GM19025 (cell line): ENCODE data around the gene ZKSCAN7.
"Not testable (repeated sequence)": the region's sequence is repeated elsewhere in the genome, so short reads cannot be mapped to it uniquely, and the experiment has no call there.

Experiments used
- ATAC-seq: cut with Tn5 transposase; IDR thresholded peaks from one replicate; pipeline ENCODE4 v1.9.1; 2021; ENCODE audit warnings: mild to moderate bottlenecking, low read depth, moderate library complexity; ENCODE audit not compliant: unreplicated experiment

ZKSCAN7 gene

GRCh38 chr3:44554626-44555592 is at the start of gene ZKSCAN7:
Gene ZKSCAN7 (plus strand): TSS chr3:44555193. CDS start chr3:44557048, 1,855 bp downstream.
- ATAC-seq: peak; percentile 64

DNA sequence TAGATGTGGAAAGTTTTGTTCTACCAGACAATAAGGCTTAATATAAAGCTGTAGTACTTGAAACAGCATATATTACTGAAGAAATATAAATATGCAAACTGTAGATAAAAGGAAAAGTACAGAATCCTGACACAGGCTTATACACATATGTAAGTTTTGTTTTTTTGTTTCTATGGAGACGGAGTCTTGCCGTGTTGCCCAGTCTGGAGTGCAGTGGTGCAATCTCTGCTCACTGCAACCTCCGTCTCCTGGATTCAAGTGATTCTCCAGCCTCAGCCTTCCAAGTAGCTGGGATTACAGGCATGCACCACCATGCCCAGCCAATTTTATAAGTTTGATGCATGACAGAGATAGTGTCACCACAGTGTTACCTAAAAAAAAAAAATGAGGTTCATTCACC is 48.4 kb upstream of the ZKSCAN7 start:
- no peak for ATAC-seq

DNA sequence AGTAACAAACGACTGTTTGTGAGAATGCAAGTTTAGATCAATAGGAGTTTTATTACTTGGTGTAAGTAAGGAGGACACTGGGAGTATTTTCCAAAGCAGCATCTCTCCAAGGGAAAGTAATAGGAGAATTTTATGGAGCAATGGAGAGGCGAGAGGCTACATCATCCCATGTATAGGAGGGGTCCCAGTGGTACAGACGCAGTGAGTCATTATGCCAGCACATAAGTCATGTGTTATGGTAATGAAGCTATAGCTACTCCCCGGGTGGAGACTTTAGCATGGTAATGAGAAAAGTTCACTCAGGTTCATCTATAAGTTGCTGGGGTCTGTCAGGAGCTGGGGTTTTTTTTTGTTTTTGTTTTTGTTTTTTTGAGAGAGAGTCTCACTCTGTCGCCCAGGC is 48.0 kb upstream of the ZKSCAN7 start:
- no peak for ATAC-seq

DNA sequence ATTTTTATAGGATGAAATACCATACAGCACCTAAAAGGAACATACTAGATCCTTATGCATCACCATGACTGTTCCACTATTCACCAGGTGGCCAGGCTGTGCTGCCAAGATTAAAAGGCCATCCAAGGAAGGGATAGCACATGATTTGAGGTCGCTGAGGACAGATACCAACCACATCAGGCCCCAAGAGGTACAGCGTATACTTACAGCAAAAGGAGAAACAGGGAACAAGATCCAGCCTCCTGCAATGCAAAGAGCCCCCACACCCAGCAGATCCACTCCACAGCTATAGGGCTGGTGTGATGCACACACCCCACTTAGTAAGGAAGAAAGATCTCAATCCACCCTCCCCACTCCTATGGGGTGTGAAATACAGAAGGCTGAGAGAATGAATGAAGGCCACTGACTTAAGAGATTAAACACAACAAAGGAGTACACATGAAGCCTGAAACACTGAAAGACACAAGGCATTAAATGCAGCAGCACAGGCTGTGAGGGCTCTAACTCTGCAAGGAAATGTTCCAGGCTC is 45.5 kb upstream of the ZKSCAN7 start:
- no peak for ATAC-seq

GRCh38 chr3:44510000-44510368 is 45.0 kb upstream of the ZKSCAN7 start:
- peak; percentile 36 for ATAC-seq

GRCh38 chr3:44511238-44511566 is 43.8 kb upstream of the ZKSCAN7 start:
- ATAC-seq: no peak

DNA sequence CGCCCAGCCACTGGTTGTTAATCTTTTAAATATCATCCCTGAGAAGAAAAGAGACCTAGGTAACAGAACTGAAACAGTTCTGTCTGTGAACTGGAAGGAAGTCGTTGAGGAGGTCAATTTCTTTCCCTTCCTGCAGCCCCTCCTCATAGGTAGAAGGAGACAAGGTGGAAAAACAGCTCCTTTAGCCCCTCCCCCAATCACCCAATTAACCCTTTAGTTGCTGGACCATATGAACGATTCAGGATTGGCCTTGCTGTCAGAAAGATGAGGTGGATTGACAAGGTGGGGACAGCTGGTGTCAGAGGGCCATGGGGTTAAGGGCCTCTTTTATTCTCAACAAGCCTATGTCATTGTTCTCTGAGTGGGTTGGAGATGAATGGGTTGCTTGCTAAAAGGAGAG is 41.5 kb upstream of the ZKSCAN7 start:
- ATAC-seq: no peak

GRCh38 chr3:44516230-44516629 is 38.8 kb upstream of the ZKSCAN7 start:
- no peak for ATAC-seq

- ATAC-seq: no peak
Measured at GRCh38 chr3:44518782-44519156, 36.2 kb upstream of the ZKSCAN7 start.

DNA sequence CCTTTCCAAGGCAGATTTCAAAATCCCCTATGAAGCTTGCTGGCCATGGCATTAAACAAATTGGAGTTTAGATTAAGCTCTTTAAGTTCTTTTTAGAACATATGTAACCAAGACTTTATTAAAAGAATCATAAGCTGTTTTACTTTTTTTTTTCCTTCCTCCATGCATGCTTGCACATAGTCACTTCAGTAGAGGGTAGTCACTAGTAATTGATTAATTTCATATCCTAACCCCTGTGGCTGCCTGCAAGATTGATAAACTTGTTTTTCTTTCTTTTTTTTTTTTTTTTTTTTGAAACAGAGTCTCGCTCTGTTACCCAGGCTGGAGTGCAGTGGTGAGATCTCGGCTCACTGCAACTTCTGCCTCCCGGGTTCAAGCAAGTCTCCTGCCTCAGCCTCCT is 33.3 kb upstream of the ZKSCAN7 start:
- no peak for ATAC-seq

DNA sequence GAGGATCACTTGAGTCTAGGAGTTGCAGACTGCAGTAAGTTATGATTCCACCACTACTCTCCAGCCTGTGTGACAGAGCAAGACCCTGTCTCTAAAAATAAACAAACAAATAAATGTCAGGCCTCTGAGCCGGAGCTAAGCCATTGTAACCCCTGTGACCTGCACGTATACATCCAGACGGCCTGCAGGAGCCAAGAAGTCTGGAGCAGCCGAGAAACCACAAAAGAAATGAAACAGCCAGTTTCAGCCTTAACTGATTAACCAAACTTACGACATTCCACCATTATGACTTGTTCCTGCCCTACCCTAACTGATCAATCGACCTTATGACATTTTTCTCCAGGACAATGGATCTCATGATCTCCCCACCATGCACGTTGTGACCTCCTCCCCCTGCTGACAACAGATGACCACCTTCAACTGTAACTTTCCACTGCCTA is 32.5 kb upstream of the ZKSCAN7 start:
- ATAC-seq: no peak

DNA sequence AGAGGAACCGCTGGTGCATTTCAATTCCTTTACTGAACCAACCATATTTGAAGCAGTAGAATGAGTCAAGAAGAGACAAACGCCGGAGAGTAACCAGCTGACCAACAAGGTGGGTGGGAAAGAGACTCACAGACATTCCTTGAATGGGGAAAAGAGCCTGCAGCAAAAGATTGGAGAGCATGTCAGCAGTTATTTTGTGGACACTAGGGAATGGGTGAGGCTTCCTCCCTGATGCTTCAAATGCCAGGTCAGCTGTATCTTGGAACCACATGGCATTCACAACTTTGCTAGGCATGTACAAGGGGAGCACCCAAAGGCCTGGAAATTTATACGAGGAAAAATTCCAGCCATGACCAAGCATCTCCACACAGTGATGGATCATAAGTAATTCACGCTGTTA is 29.9 kb upstream of the ZKSCAN7 start:
- no peak for ATAC-seq

DNA sequence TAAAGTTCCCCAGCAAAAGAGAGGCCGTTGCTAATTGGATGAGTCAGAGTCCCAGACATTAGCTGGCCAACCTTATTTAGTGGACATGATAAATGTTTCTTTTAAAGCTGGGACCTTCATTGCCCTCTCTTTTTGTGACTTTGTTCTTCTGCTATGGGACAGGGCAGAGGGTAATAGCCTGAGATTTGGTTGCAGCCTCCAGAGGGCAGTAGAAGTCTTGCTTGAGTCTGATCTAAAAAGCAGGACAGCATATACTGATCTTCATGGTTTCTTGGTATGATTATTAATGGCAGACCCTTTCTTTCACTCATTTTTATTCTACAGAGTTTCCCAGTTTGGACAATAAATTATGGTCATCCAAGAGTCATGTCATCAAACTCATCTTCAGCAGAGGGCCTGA is 25.1 kb upstream of the ZKSCAN7 start:
- no peak for ATAC-seq

DNA sequence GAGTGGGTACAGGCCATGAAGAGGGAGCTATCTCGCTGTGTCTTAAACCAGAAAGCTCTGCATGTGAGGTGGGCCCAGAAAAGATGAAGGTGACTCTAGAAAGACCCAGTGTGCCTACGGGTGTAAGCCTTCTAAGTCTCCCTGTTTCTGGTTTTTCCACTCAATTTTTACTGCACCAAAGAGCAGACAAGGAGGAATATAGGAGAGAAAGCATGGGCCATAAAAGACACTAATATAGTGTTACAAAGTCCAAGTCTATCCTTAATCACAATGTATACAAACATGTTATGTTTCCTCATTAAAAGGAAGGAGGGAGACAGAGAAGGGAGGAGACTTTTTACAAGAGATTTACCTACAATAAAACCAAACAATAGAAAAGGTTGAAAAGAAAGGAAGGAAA is 24.1 kb upstream of the ZKSCAN7 start:
- ATAC-seq: no peak

DNA sequence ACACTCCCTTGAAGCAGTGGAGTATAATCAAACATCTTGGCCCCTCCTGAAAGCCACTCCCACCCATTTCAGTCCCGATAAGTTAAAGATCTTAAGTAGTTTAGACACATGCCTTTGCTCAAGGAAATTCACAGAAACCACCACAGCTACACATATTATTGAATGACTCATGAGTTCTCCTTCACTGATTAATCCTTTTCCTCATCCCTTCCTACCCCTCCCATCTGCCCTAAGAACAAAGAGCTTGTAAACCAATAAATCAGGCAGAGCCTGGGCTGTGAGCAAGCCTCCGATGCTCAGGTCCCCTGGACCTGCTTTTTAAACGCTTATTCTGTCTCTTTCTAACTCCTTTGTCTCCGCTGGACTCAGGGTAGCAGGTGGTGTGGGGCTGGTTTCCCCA is 20.3 kb upstream of the ZKSCAN7 start:
- not testable (repeated sequence) for ATAC-seq

- ATAC-seq: no peak
Measured at GRCh38 chr3:44535364-44535763, 19.6 kb upstream of the ZKSCAN7 start.

DNA sequence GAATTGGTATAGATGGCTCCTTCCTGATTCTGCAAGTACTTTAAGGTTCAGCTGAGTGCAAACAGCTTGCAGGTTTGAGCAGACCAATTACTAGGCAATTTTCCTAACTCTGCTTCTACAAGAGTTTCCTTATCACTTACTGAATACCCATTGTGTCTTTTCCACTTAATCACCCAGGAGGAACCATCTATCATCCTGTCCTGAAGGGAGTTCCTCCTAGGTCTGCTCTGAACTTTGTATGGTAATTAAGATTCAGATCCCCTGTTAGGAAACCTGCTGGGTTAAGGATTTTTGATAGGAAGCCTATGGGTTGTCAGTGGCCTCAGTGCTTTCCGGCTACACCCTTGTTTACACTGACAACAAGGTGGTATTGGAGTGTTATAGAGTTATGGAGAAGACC is 10.2 kb upstream of the ZKSCAN7 start:
- ATAC-seq: not testable (repeated sequence)

- ATAC-seq: no peak
Measured at GRCh38 chr3:44555723-44556122, 730 bp downstream of the ZKSCAN7 start.

- no peak for ATAC-seq
Measured at GRCh38 chr3:44557074-44557473, 2.1 kb downstream of the ZKSCAN7 start.

DNA sequence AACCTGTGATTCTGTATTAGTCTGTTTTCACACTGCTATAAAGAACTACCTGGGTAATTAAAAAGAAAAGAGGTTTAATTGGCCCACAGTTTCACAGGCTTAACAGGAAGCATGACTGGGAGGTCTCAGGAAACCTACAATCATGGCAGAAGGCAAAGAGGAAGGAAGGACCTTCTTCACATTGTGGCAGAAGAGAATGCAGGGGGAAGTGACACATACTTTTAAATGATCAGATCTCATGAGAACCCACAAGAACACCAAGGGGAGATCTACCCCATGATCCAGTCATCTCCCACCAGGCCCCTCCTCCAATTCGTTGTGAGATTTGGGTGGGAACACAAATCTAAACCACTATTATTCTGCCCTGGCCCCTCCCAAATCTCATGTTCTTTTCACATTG is 6.1 kb downstream of the ZKSCAN7 start:
- no peak for ATAC-seq

DNA sequence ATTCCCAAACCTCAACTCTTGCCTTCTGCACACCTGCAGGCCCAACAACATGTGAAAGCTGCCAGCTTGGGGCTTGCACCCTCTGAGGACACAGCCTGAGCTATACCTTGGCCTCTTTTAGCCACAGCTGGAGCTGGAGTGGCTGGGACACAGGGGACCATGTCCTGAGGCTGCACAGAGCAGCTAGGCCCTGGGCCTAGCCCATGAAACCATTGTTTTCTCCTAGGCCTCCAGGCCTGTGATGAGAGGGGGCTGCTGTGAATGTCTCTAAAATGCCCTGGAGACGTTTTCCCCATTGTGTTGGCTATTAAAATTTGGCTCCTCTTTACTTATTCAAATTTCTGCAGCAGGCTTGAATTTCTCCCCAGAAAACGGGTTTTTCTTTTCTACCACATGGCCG is 7.2 kb downstream of the ZKSCAN7 start:
- ATAC-seq: no peak

DNA sequence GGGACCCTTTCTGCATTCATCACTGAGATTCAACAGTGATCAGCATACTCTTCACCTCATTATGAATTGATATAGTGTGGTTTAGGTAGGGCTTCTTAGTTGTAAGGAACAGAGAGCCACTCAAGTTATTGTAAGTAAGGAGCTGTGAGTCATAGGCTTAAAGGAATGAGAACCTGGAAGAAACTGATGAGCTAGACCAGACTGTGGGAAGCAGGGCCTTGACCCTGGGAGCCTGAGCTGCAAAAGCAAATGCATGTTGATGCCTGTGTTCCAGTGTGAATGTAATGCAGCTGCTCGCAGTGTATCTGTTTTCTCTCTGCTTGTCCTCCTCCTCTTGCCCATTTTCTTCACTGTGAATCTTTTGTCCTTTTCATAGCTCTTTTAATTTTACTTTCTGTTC is 13.6 kb downstream of the ZKSCAN7 start:
- ATAC-seq: no peak
